Measurements from ENCODE around the gene MTR.
"Not testable (repeated sequence)": the region's sequence is repeated elsewhere in the genome, so short reads cannot be mapped to it uniquely, and the experiment has no call there.

The MTR gene

GRCh38 chr1:236853921-236854604, 59.0 kb downstream of the MTR start:
- H3K4me1 ChIP-seq (ENCODE audit: insufficient read depth, insufficient read length): no peaks in the 10 kb centered on the region
- no peak for DNase-seq (ENCODE audit: low read depth, low spot score)
- no peak for TF ChIP-seq YY1 (IDR thresholded peaks at IDR 0.05; ENCODE audit: insufficient read depth, insufficient read length)
- TF ChIP-seq ZNF274 (IDR thresholded peaks at IDR 0.05; ENCODE audit: low read depth, low read length): no peak
- TF ChIP-seq SUZ12 (IDR thresholded peaks at IDR 0.05; ENCODE audit: extremely low read depth, insufficient read depth, insufficient read length): no peak
- H3K9me3 ChIP-seq (ENCODE audit: insufficient read depth, low read length): peaks cover 22% of the 10 kb centered on the region
- no peak overlapping the region for H3K9ac ChIP-seq (ENCODE audit: insufficient read length, low read depth)
- H3K4me3 ChIP-seq (ENCODE audit: insufficient read length, low read depth): no peak overlapping the region
- peaks cover 49% of the 10 kb centered on the region for H3K36me3 ChIP-seq (ENCODE audit: insufficient read depth, insufficient read length, low read length)
- H3K27me3 ChIP-seq (ENCODE audit: insufficient read depth, insufficient read length): peaks cover 4% of the 10 kb centered on the region

GRCh38 chr1:236854605-236854983, 59.5 kb downstream of the MTR start:
- peaks cover 53% of the 10 kb centered on the region for H3K36me3 ChIP-seq (ENCODE audit: insufficient read depth, insufficient read length, low read length)

GRCh38 chr1:236856649-236857048, 61.6 kb downstream of the MTR start:
- H3K36me3 ChIP-seq (ENCODE audit: insufficient read depth, insufficient read length, low read length): peaks cover 54% of the 10 kb centered on the region
- DNase-seq (ENCODE audit: low read depth, low spot score); H3K9ac ChIP-seq (ENCODE audit: insufficient read length, low read depth); H3K4me3 ChIP-seq (ENCODE audit: insufficient read length, low read depth); H3K4me1 ChIP-seq (ENCODE audit: insufficient read depth, insufficient read length); H3K27me3 ChIP-seq (ENCODE audit: insufficient read depth, insufficient read length): not testable (repeated sequence)
- H3K9me3 ChIP-seq (ENCODE audit: insufficient read depth, low read length): peaks cover 16% of the 10 kb centered on the region

More at GRCh38 chr1:236854605-236854983, 59.5 kb downstream of the MTR start:
- Histone ChIP-seq H3K9me3 (ENCODE audit: insufficient read depth, low read length) (peaks cover 22% of the 10 kb centered on the region), H3K4me3 (ENCODE audit: insufficient read length, low read depth) (no peak overlapping the region), H3K4me1 (ENCODE audit: insufficient read depth, insufficient read length) (no peaks in the 10 kb centered on the region), H3K9ac (ENCODE audit: insufficient read length, low read depth) (no peak overlapping the region), H3K27me3 (ENCODE audit: insufficient read depth, insufficient read length) (peaks cover 4% of the 10 kb centered on the region)
- DNase-seq (ENCODE audit: low read depth, low spot score): peak; percentile 42
- no peak for TF ChIP-seq ZNF274 (IDR thresholded peaks at IDR 0.05; ENCODE audit: low read depth, low read length)
- no peak for TF ChIP-seq SUZ12 (IDR thresholded peaks at IDR 0.05; ENCODE audit: extremely low read depth, insufficient read depth, insufficient read length)
- no peak for TF ChIP-seq YY1 (IDR thresholded peaks at IDR 0.05; ENCODE audit: insufficient read depth, insufficient read length)

GRCh38 chr1:236858165-236858564, 63.1 kb downstream of the MTR start:
- peaks cover 4% of the 10 kb centered on the region for H3K27me3 ChIP-seq (ENCODE audit: insufficient read depth, insufficient read length)
- H3K36me3 ChIP-seq (ENCODE audit: insufficient read depth, insufficient read length, low read length): peaks cover 59% of the 10 kb centered on the region

GRCh38 chr1:236860101-236860500, 65.0 kb downstream of the MTR start:
- TF ChIP-seq YY1 (IDR thresholded peaks at IDR 0.05; ENCODE audit: insufficient read depth, insufficient read length): no peak
- TF ChIP-seq SUZ12 (IDR thresholded peaks at IDR 0.05; ENCODE audit: extremely low read depth, insufficient read depth, insufficient read length): no peak
- TF ChIP-seq ZNF274 (IDR thresholded peaks at IDR 0.05; ENCODE audit: low read depth, low read length): no peak

More at GRCh38 chr1:236858165-236858564, 63.1 kb downstream of the MTR start:
- H3K9ac ChIP-seq (ENCODE audit: insufficient read length, low read depth): no peak overlapping the region
- H3K4me3 ChIP-seq (ENCODE audit: insufficient read length, low read depth): no peak overlapping the region
- TF ChIP-seq SUZ12 (IDR thresholded peaks at IDR 0.05; ENCODE audit: extremely low read depth, insufficient read depth, insufficient read length) (no peak), ZNF274 (IDR thresholded peaks at IDR 0.05; ENCODE audit: low read depth, low read length) (no peak), YY1 (IDR thresholded peaks at IDR 0.05; ENCODE audit: insufficient read depth, insufficient read length) (no peak)
- peaks cover 16% of the 10 kb centered on the region; the same call in 1 of the 2 replicates for H3K9me3 ChIP-seq (ENCODE audit: insufficient read depth, low read length)
- no peak for DNase-seq (ENCODE audit: low read depth, low spot score)
- H3K4me1 ChIP-seq (ENCODE audit: insufficient read depth, insufficient read length): no peaks in the 10 kb centered on the region

GRCh38 chr1:236860674-236861073, 65.6 kb downstream of the MTR start:
- Histone ChIP-seq H3K9me3 (ENCODE audit: insufficient read depth, low read length) (peaks cover 15% of the 10 kb centered on the region; the same call in 1 of the 2 replicates), H3K4me3 (ENCODE audit: insufficient read length, low read depth) (no peak overlapping the region), H3K4me1 (ENCODE audit: insufficient read depth, insufficient read length) (no peaks in the 10 kb centered on the region), H3K27me3 (ENCODE audit: insufficient read depth, insufficient read length) (peaks cover 2% of the 10 kb centered on the region), H3K9ac (ENCODE audit: insufficient read length, low read depth) (no peak overlapping the region), H3K36me3 (ENCODE audit: insufficient read depth, insufficient read length, low read length) (peaks cover 56% of the 10 kb centered on the region)
- DNase-seq (ENCODE audit: low read depth, low spot score): no peak
- TF ChIP-seq YY1 (IDR thresholded peaks at IDR 0.05; ENCODE audit: insufficient read depth, insufficient read length) (no peak), SUZ12 (IDR thresholded peaks at IDR 0.05; ENCODE audit: extremely low read depth, insufficient read depth, insufficient read length) (no peak), ZNF274 (IDR thresholded peaks at IDR 0.05; ENCODE audit: low read depth, low read length) (no peak)

More at GRCh38 chr1:236860101-236860500, 65.0 kb downstream of the MTR start:
- peaks cover 61% of the 10 kb centered on the region for H3K36me3 ChIP-seq (ENCODE audit: insufficient read depth, insufficient read length, low read length)
- H3K9ac ChIP-seq (ENCODE audit: insufficient read length, low read depth): no peak overlapping the region
- H3K4me3 ChIP-seq (ENCODE audit: insufficient read length, low read depth): no peak overlapping the region
- H3K27me3 ChIP-seq (ENCODE audit: insufficient read depth, insufficient read length): peaks cover 4% of the 10 kb centered on the region
- H3K9me3 ChIP-seq (ENCODE audit: insufficient read depth, low read length): peaks cover 16% of the 10 kb centered on the region; the same call in 1 of the 2 replicates
- no peaks in the 10 kb centered on the region for H3K4me1 ChIP-seq (ENCODE audit: insufficient read depth, insufficient read length)
- DNase-seq (ENCODE audit: low read depth, low spot score): no peak

GRCh38 chr1:236861560-236862218, 66.6 kb downstream of the MTR start:
- H3K9me3 ChIP-seq (ENCODE audit: insufficient read depth, low read length): peaks cover 18% of the 10 kb centered on the region; the same call in 1 of the 2 replicates
- TF ChIP-seq ZNF274 (IDR thresholded peaks at IDR 0.05; ENCODE audit: low read depth, low read length) (no peak), YY1 (IDR thresholded peaks at IDR 0.05; ENCODE audit: insufficient read depth, insufficient read length) (no peak), SUZ12 (IDR thresholded peaks at IDR 0.05; ENCODE audit: extremely low read depth, insufficient read depth, insufficient read length) (no peak)
- H3K27me3 ChIP-seq (ENCODE audit: insufficient read depth, insufficient read length): no peaks in the 10 kb centered on the region
- H3K9ac ChIP-seq (ENCODE audit: insufficient read length, low read depth): no peak overlapping the region
- DNase-seq (ENCODE audit: low read depth, low spot score): no peak
- H3K4me3 ChIP-seq (ENCODE audit: insufficient read length, low read depth): no peak overlapping the region
- H3K36me3 ChIP-seq (ENCODE audit: insufficient read depth, insufficient read length, low read length): peaks cover 49% of the 10 kb centered on the region
- H3K4me1 ChIP-seq (ENCODE audit: insufficient read depth, insufficient read length): no peaks in the 10 kb centered on the region
